H1 (cell line): ENCODE data around the gene ACADSB. TPM values are rescaled to one million over a fixed set of nuclear protein-coding genes. Genes with fewer than 3 reads are reported as not detected.

Experiments used
- BRCA1 ChIP-seq: IDR thresholded peaks from 2 replicates; pipeline ENCODE4 v1.6.1; 2012; ENCODE audit warnings: low read depth, low read length, improper control_type of control experiment
- KDM4A ChIP-seq: IDR thresholded peaks from one replicate; pipeline ENCODE4 v1.7.1; 2012; ENCODE audit warnings: low read depth, mild to moderate bottlenecking, moderate library complexity, low read length, inconsistent platforms; ENCODE audit not compliant: severe bottlenecking
- MAFK ChIP-seq: IDR thresholded peaks from 2 replicates; pipeline ENCODE4 v1.6.1; 2012; ENCODE audit warnings: low read depth, mild to moderate bottlenecking, improper control_type of control experiment, low read length
- POLR2A ChIP-seq, 2 experiments: IDR thresholded peaks; 1 replicate in 1 of 2; 2 replicates in 1 of 2; pipeline ENCODE4 v1.6.1; 2011; ENCODE audit warnings: low read depth in 2 of 2, low read length in 2 of 2, mild to moderate bottlenecking in 2 of 2; ENCODE audit errors: control extremely low read depth in 1 of 2
- RFX5 ChIP-seq: IDR thresholded peaks from 2 replicates; pipeline ENCODE4 v1.6.1; 2011; ENCODE audit warnings: low read depth, low read length, improper control_type of control experiment, borderline replicate concordance
- SUZ12 ChIP-seq: fragments of 200-600 bp; sonication (generic); IDR thresholded peaks from 2 replicates; pipeline ENCODE4 v1.6.1; 2012; ENCODE audit warnings: mild to moderate bottlenecking, inconsistent platforms, low read length, moderate library complexity, mixed read lengths
- polyA plus RNA-seq, 7 experiments: library from polyadenylated mRNA; depleted of rRNA in 3 of 7; stranded (reverse) in 5 of 7; unstranded in 2 of 7; fragments of >200 nt in 5 of 7; fragments of 200-250 nt in 2 of 7; gene quantifications; 1 replicate in 5 of 7; 2 replicates in 1 of 7; 4 replicates in 1 of 7; pipeline versions ENCODE4 v1.2.1 to v1.2.3, GENCODE V29; 2011 to 2013; ENCODE audit warnings: missing spikeins in 2 of 7, mixed read lengths in 2 of 7
- total RNA-seq: library from RNA; stranded (reverse); fragmentation: NEBNext Ultra II Directional; extraction: Animal tissue kit (Norgen Biotek cat#: 25700); gene quantifications from 2 replicates; pipeline ENCODE4 v1.2.1, GENCODE V29; 2021
- TF ChIP-seq, protein P1 (sequence below): fragments of 300-600 bp; sonication (generic); IDR thresholded peaks from 2 replicates; pipeline ENCODE4 v1.7.1; 2012; ENCODE audit warnings: low read length, moderate library complexity, mild to moderate bottlenecking, inconsistent platforms; ENCODE audit not compliant: insufficient replicate concordance
- TF ChIP-seq, protein P2 (sequence below): IDR thresholded peaks from 2 replicates; pipeline ENCODE4 v1.6.1; 2011; ENCODE audit warnings: low read length, improper control_type of control experiment

ACADSB gene
- total and polyA plus RNA-seq, 2 of the 8 experiments (the other 6 are each of a cell fraction or from before 2014, with no cell fraction given): 5.6 to 11.2 TPM

GRCh38 chr10:122986335-122986734 lies 22.5 kb upstream of the ACADSB start (continued):
- TF ChIP-seq, protein P1, sequence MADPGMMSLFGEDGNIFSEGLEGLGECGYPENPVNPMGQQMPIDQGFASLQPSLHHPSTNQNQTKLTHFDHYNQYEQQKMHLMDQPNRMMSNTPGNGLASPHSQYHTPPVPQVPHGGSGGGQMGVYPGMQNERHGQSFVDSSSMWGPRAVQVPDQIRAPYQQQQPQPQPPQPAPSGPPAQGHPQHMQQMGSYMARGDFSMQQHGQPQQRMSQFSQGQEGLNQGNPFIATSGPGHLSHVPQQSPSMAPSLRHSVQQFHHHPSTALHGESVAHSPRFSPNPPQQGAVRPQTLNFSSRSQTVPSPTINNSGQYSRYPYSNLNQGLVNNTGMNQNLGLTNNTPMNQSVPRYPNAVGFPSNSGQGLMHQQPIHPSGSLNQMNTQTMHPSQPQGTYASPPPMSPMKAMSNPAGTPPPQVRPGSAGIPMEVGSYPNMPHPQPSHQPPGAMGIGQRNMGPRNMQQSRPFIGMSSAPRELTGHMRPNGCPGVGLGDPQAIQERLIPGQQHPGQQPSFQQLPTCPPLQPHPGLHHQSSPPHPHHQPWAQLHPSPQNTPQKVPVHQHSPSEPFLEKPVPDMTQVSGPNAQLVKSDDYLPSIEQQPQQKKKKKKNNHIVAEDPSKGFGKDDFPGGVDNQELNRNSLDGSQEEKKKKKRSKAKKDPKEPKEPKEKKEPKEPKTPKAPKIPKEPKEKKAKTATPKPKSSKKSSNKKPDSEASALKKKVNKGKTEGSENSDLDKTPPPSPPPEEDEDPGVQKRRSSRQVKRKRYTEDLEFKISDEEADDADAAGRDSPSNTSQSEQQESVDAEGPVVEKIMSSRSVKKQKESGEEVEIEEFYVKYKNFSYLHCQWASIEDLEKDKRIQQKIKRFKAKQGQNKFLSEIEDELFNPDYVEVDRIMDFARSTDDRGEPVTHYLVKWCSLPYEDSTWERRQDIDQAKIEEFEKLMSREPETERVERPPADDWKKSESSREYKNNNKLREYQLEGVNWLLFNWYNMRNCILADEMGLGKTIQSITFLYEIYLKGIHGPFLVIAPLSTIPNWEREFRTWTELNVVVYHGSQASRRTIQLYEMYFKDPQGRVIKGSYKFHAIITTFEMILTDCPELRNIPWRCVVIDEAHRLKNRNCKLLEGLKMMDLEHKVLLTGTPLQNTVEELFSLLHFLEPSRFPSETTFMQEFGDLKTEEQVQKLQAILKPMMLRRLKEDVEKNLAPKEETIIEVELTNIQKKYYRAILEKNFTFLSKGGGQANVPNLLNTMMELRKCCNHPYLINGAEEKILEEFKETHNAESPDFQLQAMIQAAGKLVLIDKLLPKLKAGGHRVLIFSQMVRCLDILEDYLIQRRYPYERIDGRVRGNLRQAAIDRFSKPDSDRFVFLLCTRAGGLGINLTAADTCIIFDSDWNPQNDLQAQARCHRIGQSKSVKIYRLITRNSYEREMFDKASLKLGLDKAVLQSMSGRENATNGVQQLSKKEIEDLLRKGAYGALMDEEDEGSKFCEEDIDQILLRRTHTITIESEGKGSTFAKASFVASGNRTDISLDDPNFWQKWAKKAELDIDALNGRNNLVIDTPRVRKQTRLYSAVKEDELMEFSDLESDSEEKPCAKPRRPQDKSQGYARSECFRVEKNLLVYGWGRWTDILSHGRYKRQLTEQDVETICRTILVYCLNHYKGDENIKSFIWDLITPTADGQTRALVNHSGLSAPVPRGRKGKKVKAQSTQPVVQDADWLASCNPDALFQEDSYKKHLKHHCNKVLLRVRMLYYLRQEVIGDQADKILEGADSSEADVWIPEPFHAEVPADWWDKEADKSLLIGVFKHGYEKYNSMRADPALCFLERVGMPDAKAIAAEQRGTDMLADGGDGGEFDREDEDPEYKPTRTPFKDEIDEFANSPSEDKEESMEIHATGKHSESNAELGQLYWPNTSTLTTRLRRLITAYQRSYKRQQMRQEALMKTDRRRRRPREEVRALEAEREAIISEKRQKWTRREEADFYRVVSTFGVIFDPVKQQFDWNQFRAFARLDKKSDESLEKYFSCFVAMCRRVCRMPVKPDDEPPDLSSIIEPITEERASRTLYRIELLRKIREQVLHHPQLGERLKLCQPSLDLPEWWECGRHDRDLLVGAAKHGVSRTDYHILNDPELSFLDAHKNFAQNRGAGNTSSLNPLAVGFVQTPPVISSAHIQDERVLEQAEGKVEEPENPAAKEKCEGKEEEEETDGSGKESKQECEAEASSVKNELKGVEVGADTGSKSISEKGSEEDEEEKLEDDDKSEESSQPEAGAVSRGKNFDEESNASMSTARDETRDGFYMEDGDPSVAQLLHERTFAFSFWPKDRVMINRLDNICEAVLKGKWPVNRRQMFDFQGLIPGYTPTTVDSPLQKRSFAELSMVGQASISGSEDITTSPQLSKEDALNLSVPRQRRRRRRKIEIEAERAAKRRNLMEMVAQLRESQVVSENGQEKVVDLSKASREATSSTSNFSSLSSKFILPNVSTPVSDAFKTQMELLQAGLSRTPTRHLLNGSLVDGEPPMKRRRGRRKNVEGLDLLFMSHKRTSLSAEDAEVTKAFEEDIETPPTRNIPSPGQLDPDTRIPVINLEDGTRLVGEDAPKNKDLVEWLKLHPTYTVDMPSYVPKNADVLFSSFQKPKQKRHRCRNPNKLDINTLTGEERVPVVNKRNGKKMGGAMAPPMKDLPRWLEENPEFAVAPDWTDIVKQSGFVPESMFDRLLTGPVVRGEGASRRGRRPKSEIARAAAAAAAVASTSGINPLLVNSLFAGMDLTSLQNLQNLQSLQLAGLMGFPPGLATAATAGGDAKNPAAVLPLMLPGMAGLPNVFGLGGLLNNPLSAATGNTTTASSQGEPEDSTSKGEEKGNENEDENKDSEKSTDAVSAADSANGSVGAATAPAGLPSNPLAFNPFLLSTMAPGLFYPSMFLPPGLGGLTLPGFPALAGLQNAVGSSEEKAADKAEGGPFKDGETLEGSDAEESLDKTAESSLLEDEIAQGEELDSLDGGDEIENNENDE: no peak
- TF ChIP-seq KDM4A (no peak), SUZ12 (no peak), BRCA1 (no peak), RFX5 (no peak), POLR2A (IDR thresholded peaks at IDR 0.05; ENCODE audit: control extremely low read depth in 1 of 2, low read depth in 2 of 2, low read length in 2 of 2) (no peak), MAFK (no peak)
- TF ChIP-seq, protein P2, sequence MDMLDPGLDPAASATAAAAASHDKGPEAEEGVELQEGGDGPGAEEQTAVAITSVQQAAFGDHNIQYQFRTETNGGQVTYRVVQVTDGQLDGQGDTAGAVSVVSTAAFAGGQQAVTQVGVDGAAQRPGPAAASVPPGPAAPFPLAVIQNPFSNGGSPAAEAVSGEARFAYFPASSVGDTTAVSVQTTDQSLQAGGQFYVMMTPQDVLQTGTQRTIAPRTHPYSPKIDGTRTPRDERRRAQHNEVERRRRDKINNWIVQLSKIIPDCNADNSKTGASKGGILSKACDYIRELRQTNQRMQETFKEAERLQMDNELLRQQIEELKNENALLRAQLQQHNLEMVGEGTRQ: no peak
